GM10266 (cell line): ENCODE measurements around the gene BRD3.
"Not testable (repeated sequence)": the region's sequence is repeated elsewhere in the genome, so short reads cannot be mapped to it uniquely, and the experiment has no call there.

ENCODE experiments used
- DNase-seq: peaks from one replicate; pipeline ENCODE4 v3.0.0; 2012; ENCODE audit errors: extremely low spot score
- CTCF ChIP-seq: IDR thresholded peaks from 2 replicates; pipeline ENCODE4 v1.5.1; 2012; ENCODE audit warnings: mild to moderate bottlenecking, low read depth; ENCODE audit not compliant: control insufficient read depth, insufficient read depth; ENCODE audit errors: missing control alignments

Gene BRD3

GRCh38 chr9:133991214-133991921 lies 76.5 kb downstream of the BRD3 start:
- no peak for DNase-seq
- no peak for TF ChIP-seq CTCF

GRCh38 chr9:133990366-133991213 lies 77.2 kb downstream of the BRD3 start:
- no peak for TF ChIP-seq CTCF
- DNase-seq = no peak

GRCh38 chr9:133989625-133990365 lies 78.0 kb downstream of the BRD3 start:
- DNase-seq = no peak
- TF ChIP-seq CTCF = no peak

GRCh38 chr9:133988771-133989170 lies 79.1 kb downstream of the BRD3 start:
- not testable (repeated sequence) for DNase-seq

- DNase-seq = no peak
- no peak for TF ChIP-seq CTCF
These were observed 79.7 kb downstream of the BRD3 start for GRCh38 chr9:133987946-133988665.

- no peak for TF ChIP-seq CTCF
- no peak for DNase-seq
These were observed 80.4 kb downstream of the BRD3 start for GRCh38 chr9:133987446-133987788.

- no peak for TF ChIP-seq CTCF
These were observed 80.9 kb downstream of the BRD3 start for GRCh38 chr9:133986774-133987445.

More at GRCh38 chr9:133986774-133987445, 80.9 kb downstream of the BRD3 start:
- DNase-seq = no peak
